LHCN-M2 (cell line): ENCODE data around the gene RHBDD2. TPM values are rescaled to one million over a fixed set of nuclear protein-coding genes. Genes with fewer than 3 reads are reported as not detected.
"Not testable (repeated sequence)": the region's sequence is repeated elsewhere in the genome, so short reads cannot be mapped to it uniquely, and the experiment has no call there.

ENCODE experiments used
- DNase-seq: peaks from one replicate; pipeline ENCODE4 v3.0.0-alpha.2; 2012; ENCODE audit warnings: low read depth
- polyA plus RNA-seq: library from polyadenylated mRNA; unstranded; fragments of >200 nt; gene quantifications from one replicate; pipeline ENCODE4 v1.2.1, GENCODE V29; 2012; ENCODE audit warnings: missing spikeins
- total RNA-seq: library from RNA; depleted of rRNA; stranded (reverse); fragments of >200 nt; gene quantifications from 2 replicates; pipeline ENCODE4 v1.2.3, GENCODE V29; 2014; rRNA removed

Gene RHBDD2
- 90.6 and 91.0 TPM in 2 replicates for total RNA-seq
- 68.3 TPM for polyA plus RNA-seq

DNA sequence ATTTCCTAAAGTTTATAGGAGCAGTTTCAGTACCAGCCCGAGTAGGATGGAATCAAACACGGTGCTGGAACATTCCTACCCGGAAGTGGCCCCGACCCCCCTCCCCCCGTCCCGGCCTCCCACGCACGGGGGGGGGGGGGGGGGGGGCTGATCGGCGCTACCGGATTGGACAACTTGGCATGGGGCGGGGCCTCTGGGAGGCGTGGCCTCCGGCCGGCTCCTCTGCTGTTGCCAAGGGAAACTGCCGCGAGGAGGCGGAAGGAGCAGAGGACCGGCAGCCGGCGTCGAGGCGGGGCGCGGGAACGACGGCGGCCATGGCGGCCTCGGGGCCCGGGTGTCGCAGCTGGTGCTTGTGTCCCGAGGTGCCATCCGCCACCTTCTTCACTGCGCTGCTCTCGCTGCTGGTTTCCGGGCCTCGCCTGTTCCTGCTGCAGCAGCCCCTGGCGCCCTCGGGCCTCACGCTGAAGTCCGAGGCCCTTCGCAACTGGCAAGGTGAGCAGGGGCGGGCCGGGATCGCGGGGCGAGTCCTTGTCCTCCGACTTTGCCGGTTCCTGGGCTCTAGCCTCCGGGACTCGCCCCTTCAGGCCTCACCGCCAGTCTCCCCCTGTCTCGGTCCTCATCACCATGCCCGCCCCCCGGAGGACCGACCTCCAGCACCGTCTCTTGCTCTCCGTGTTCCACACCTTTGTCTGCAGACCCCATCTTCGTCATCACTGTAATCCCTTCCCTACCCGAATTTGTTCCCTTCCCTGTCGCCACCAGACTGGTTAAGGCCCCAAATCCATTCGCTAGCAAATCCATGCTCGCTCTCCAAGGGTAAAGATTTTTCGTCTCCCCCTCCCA lies at the start of gene RHBDD2:
Gene RHBDD2, plus strand, starts transcription at position 266 of the 843 bp plus-strand sequence. Its CDS starts 49 bp downstream, at position 315.
- DNase-seq: peak; percentile 93

DNA sequence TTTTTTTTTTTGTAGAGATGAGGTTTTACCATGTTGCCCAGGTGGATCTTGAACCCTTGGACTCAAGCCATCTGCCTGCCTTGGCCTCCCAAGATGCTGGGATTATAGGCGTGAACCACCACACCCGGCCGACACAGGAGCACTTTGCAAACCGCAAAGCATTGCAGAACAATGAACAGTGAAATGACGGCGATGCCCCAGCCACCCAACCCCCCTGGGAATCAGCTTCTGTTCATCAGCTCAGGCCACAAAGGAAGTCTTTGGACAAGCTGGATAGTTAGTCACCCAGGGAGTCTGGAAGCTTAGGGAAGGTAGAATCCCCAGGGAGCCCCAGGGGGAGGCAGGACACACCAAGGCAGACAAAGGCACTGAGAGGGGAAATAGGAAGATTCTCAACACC lies 49.2 kb upstream of the RHBDD2 start:
- peak; percentile 41 for DNase-seq

DNA sequence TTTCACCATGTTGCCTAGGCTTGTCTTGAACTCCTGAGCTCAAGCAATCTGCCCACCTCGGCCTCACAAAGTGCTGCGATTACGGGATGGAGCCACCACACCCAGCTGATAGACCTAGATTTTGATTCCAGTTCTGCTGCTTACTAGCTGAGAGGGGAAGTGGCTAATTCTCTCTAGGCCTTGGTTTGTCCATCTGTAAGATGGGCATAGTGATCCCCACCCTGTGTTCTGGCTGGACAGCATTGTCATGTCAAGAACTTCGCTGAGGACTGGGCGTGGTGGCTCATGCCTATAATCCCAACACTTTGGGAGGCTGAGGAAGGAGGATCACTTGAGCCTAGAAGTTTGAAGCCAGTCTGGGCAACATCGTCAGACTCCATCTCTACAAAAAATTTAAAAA lies 47.9 kb upstream of the RHBDD2 start:
- DNase-seq: no peak

DNA sequence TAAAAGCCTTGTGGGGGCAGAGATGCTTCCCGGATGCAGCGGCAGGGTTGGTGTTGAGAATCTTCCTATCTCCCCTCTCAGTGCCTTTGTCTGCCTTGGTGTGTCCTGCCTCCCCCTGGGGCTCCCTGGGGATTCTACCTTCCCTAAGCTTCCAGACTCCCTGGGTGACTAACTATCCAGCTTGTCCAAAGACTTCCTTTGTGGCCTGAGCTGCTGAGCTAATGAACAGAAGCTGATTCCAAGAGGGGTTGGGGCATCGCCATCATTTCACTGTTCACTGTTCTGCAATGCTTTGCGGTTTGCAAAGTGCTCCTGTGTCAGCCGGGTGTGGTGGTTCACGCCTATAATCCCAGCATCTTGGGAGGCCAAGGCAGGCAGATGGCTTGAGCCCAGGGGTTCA lies 45.2 kb upstream of the RHBDD2 start:
- DNase-seq: not testable (repeated sequence)

DNA sequence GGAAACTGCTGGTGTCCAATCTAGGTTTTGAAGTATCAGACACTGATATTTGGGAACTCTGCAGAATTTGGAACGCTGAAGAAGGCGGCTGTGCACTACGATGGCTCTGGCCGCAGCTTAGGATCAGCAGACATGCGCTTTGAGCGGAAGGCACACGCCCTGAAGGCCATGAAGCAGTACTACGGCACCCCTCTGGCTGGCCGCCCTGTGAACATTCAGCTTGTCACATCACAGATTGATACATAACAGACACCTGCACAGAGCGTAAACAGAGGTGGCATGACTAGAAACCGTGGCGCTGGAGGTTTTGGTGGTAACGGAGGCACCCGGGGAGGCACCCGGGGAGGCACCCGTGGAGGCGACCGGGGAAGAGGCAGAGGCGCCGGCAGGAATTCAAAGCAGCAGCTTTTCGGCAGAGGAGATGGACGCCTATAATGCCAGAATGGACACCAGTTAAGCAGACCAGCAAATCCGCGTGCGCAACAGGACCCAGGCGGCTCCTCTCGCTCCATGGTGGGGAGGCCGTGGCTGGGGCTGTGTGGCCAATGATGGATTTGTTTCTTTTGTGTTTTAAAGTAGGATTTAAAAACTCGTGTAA lies 43.0 kb upstream of the RHBDD2 start:
- no peak for DNase-seq

DNA sequence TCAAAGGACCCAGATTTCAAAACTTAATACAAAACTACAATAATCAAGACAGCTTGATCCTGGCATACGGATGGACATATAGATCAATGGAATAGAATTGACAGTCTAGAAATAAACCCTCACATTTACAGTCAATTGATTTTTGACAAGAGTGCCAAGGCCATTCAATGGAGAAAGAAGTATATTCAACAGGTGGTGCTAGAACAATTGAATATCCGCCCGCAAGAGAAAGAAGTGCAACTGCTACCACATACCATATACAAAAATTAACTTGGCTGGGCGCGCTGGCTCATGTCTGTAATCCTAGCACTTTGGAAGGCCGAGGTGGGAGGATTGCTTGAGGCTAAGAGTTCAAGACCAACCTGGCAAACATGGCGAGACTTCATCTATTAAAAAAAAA lies 42.0 kb upstream of the RHBDD2 start:
- DNase-seq: no peak

DNA sequence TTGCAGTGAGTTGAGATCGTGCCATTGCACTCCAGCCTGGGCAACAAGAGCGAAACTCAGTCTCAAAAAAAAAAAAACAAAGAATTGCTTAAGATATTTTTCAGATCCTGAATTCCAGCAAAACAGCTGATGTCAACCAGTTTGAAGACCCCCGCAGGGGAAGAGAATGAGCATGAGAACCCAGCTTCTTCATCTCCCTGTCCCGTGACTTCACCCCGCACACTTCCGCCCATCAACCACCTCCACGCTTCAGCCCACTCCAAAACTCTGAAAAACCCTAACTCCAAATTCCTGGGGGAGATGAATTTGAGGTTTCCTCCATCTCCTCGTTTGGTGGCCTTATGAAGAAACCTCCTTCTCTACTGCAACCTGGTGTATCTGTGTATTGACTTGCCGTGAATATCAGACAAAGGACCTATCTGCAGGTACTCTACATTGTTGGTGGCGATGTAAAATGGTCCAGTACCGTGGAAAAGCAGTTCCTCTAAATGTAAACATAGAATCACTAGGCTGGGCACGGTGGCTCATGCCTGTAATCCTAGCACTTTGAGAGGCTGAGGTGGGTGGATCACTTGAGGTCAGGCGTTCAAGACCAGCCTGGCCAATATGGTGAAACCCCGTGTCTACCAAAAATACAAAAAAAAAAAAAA lies 40.4 kb upstream of the RHBDD2 start:
- not testable (repeated sequence) for DNase-seq

DNA sequence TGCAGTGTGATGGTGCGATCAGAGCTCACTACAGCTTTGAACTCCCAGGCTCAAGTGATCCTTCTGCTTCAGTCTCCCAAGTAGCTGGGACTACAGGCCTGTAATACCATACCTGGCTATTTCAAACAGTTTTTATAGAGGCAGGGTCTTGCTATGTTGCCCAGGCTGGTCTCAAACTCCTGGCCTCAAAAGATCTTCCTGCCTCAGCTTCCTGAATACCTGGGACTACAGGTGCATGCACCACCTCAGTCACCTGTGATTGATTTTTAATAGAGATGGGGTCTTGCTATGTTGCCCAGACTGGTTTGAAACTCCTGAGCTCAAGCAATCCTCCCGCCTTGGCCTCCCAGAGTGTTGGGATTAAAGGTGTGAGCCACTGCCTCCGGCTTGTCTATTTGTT lies 38.8 kb upstream of the RHBDD2 start:
- no peak for DNase-seq

DNA sequence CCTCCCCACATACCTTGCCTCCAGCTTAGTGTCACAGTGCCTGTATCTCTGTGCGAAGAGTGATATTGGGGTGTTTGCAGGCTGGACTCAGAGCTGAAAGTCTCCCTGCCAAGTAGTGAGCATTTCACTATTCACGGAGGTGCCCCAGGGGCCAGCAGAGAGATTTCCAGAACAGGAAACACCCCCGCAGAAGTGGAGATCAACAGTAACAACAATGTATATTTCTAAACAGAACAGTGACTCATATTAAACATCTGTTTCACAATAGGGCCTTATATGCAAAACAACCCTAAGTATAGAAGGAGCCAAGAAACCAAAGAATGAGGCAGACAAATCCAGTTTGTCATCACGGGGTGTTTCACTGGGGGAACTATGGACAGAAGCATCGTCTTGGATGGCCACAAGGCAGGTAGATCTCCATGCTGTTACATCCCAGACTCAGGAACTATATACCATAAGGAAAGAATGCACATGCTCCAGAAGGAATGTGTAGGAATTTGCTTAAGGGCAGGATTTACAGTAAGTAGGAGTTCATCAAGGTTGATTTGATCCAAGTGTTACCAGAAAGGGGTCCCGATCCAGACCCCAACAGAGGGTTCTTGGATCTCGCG lies 35.9 kb upstream of the RHBDD2 start:
- peak; percentile 78 for DNase-seq

DNA sequence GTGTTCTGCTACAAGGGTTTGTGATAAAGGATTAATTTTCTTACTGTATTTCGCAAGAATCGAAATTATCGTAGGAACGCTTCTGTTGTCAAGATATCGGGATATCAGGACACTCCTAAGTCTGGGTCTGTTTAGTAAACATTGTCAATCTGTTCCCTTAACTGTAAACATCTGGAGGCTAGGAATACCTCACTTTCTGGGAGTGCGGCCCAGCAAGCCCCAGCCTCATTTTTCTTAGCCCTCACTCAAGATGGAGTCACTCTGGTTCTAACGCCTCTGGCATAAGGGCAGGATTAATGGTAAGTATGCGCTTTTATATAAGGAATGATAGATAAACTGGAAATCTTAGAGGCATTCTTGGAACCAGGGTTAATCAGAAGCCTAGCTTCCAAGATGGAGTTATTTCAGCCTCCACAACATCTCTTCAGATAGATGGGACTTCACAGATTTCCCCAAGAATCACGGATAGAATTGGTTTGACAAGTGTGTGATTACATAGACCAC lies 35.2 kb upstream of the RHBDD2 start:
- no peak for DNase-seq

DNA sequence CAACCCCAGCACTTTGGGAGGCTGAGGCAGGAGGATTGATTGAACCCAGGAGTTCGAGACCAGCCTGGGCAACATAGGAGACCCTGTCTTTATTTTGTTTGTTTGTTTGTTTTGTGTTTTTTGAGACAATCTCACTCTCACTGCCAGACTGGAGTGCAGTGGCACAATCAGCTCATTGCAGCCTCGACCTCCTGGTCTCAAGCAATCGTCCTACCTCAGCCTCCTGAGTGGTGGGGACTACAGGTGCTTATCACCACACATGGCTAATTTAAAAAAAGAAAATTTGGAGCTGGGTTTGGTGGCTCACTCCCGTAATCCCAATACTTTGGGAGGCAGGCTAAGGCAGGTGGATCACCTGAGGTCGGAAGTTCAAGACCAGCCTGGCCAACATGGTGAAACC lies 34.7 kb upstream of the RHBDD2 start:
- no peak for DNase-seq

DNA sequence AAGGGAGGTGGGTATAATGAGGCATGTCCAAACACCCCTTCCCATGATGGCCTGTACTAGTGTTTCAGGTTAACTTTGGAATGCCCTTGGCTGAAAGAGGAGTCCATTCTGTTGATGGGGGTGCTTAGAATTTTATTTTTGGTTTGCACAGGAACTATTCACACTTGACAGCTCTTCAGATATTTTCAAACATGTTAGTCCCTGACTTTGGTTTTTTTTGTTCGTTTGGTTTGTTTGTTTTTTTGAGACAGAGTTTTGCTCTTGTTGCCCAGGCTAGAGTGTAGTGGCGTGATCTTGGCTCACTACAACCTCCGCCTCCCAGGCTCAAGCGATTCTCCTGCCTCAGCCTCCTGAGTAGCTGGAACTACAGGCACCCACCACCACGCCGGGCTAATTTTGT lies 33.7 kb upstream of the RHBDD2 start:
- not testable (repeated sequence) for DNase-seq

DNA sequence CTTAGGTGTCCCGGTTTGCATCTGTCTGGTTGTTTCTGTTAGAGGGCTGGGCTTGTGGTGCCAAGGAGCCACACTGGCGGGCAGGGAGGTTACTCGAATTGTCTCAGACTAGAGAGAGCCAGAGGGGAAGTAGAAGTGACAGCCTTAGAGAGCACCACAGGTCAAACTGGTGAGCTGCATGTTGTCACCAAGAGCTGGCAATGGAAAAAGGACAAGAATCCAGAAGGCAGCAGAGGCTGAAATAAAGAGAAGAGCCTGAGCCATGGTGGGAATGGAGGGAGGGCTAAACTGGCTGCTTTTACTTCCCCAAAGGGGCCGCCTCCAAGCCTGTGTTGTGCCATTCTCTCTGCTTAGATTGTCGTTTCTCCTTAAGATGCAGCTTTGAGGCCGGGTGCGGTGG lies 31.1 kb upstream of the RHBDD2 start:
- no peak for DNase-seq

DNA sequence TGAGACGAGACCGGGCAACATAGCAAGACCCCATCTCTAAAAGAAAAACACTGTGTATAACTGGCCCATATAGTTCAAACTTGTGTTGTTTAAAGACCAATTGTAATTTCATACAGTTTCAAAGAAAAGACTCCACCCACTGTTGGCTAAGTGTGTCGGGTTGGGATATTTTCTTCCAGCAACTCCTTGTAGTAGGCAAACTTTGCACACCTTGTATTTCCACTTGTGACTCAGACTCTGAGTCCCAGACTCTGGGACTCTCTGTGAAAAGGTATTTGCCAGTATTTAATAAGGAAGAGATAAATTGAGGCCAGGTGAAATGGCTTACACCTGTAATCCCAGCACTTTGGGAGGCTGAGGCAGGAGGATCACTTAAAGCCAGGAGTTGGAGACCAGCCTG lies 29.3 kb upstream of the RHBDD2 start:
- no peak for DNase-seq

DNA sequence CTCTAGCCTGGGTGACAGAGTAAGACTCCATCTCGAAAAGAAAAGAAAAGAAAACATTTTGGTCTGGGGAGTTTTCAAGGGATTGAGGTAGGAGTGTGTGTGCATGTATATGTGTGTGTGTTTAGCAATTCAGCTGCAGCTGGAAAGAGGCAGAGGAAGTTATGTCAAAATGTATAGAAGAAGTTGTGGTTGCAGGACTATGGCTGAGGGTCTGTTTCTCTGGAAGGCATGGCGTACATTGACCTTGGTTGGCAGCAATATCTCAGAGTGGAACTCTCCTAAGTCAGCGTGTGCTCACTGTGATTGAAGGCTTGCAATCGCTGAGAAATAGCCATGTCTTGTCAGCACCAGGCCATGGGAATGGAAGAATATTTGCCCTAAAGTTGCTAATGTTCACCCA lies 28.6 kb upstream of the RHBDD2 start:
- no peak for DNase-seq

DNA sequence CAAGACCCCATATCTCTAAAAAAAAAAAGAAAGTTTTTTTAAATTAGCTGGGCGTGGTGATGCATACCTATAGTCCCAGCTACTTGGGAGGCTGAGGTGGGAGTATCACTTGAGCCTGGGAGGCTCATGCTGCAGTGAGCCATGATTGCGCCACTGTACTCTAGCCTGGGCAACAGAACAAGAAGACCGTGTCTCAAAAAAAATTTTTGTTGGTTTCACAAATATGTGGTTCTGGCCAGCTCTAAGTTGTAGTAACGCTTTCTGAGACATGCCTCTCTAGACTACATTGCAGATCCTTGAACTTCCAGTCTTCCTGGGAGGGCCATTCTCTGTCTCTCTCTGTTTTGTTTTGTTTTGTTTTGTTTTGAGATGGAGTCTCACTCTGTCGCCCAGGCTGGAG lies 24.6 kb upstream of the RHBDD2 start:
- no peak for DNase-seq

DNA sequence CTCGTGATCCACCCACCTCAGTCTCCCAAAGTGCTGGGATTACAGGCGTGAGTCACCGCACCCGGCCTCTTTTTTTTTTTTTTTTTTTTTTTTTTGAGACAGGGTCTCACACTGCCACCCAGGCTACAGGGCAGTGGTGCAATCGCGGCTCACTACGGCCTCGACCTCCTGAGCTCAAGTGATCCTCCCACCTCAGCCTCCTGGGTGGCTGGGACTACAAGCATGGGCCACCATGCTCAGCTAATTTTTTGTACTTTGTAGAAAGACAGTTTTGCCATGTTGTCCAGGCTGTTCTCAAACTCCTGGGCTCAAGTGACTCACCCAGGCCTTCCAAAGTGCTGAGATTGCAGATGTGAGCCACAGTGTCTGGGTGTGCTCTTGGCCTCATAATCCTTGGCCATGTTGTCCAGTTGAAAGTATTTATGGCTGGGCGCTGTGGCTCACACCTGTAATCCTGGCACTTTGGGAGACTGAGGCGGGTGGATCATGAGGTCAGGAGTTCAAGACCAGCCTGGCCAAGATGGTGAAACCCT lies 24.0 kb upstream of the RHBDD2 start:
- DNase-seq: not testable (repeated sequence)

DNA sequence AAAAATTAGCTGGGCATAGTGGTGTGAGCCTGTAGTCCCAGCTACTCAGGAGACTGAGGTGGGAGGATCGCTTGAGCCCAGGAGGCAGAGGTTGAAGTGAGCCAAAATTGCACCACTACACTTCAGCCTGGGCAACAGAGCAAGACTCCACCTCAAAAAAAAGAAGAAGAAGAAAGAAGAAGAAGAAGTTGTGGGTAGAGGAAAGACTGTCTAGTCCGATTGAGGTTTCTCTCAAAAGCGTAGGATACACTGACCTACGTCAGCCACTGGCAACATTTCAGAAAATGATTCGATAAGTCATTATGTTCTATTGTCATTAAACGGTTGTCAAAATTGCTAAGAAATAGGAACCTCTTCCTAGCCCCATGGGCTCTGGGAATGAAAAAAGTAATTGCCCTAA lies 22.3 kb upstream of the RHBDD2 start:
- DNase-seq: no peak

DNA sequence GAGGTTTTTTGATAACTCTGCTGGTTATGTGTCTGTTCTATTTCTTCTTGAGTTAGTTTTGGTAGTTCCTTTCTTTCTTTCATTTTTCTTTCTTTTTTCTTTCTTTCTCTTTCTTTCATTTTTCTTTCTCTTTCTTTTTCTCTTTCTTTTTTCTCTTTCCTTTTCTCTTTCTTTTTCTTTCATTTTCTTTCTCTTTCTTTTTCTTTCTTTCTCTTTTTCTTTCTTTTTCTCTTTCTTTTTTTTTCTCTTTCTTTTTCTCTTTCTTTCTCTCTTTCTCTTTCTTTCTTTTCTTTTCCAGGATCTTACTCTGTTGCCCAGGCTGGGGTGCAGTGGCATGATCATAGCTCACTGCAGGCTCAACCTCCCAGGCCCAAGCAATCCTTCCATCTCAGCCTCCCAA lies 20.4 kb upstream of the RHBDD2 start:
- no peak for DNase-seq

DNA sequence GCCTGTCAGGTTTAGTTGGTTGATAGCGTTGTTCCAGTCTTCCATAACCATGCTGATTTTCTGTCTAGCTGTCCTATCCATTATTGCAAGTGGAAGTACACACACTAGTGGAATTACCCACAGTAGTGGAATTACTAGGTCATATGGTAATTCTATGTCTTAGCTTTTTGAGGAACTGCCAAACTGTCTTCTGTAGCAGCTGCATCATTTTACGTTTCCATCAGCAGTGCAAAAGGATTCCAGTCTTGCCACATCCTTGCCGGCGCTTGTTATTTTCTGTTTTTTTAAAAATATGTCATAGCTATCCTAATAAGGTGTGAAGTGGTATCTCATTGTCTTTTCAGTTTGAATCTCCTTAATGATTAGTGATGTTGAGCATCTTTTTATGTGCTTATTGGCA lies 17.2 kb upstream of the RHBDD2 start:
- peak; percentile 49 for DNase-seq

DNA sequence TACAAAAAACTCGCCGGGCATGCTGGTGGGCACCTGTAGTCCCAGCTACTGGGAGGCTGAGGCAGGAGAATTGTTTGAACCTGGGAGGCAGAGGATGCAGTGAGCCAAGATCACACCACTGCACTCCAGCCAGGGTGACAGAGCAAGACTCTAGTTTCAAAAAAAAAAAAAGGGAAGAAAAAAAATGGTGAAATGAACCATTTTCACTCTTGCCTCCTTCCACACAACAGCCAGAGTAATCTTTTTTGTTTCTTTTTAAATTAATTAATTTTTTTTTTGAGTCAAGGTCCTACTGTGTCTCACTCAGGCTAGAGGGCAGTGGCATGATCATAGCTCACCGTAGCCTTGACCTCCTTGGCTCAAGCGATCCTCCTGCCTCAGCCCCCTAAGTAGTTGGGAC lies 14.6 kb upstream of the RHBDD2 start:
- DNase-seq: not testable (repeated sequence)

DNA sequence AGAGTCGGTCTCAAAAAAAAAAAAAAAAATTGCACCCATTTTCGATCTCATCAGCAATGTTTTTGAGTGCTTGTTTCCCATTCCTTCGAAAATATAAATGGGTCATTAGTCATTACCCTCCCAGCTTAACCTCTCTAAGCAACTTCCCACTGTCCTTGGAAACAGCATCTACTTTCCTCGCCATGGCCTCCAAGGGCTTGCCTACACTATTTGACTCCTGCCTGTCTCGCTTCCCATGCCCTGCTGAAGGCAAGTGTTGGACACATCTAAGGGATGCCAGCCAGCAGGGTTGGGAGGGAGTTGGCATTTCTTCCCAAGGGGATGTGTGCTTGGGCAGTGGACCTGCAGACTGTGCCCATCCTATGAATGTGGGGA lies 12.7 kb upstream of the RHBDD2 start:
- DNase-seq: peak; percentile 42
